Measurements from ENCODE around the gene FGF22. TPM values are rescaled to one million over a fixed set of nuclear protein-coding genes. Genes with fewer than 3 reads are reported as not detected.

The FGF22 gene
- total RNA-seq, 4 donors from 2014 or later = 1.4 TPM; not detected in 3

- DNase-seq = no peak
- H3K4me3 ChIP-seq = no peak overlapping the region
- no peaks in the 10 kb centered on the region for H3K27me3 ChIP-seq
- H3K36me3 ChIP-seq = no peaks in the 10 kb centered on the region
- H3K27ac ChIP-seq = no peak overlapping the region
- H3K4me1 ChIP-seq = no peaks in the 10 kb centered on the region
- intact Hi-C loops (cut with DNase I; ENCODE audit: low total_unique reads) = no loop called here
- no peak for TF ChIP-seq CTCF (IDR thresholded peaks at IDR 0.05)
- no peak for TF ChIP-seq POLR2A (IDR thresholded peaks at IDR 0.05)
- no peaks in the 10 kb centered on the region for H3K9me3 ChIP-seq
Observed at GRCh38 chr19:670609-671075, 31.0 kb downstream of the FGF22 start.

- intact Hi-C loops (cut with DNase I; ENCODE audit: low total_unique reads) = no loop called here
- Histone ChIP-seq H3K4me3 (no peak overlapping the region), H3K9me3 (no peaks in the 10 kb centered on the region), H3K4me1 (peaks cover 0 to 14% of the 10 kb centered on the region in 2 donors), H3K36me3 (no peaks in the 10 kb centered on the region), H3K27ac (peak overlapping the region in 1 of 2 donors; percentile 77), H3K27me3 (no peaks in the 10 kb centered on the region)
- no peak for TF ChIP-seq POLR2A (IDR thresholded peaks at IDR 0.05)
- peak in 1 of 2 donors; percentile 20 for DNase-seq
Observed at GRCh38 chr19:674282-675151, 34.8 kb downstream of the FGF22 start.

DNA sequence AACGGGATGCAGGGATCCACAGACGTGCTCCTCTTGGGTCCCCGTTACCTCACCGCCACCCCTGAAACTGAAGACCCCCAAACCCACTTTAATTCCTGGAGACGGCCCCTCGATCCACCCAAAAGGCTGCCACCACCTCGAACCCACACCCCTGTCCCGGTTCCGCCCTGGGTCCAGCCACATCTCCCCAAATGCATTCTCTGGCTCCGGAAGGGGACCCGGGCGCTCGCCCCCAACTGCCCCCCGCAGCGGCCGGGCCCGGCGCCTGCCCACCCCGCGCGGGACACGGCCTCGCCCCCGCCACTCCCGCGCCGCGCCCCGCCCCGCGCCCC, 36.3 kb downstream of the FGF22 start:
- TF ChIP-seq CTCF (IDR thresholded peaks at IDR 0.05) = no peak
- TF ChIP-seq POLR2A (IDR thresholded peaks at IDR 0.05) = no peak
- Histone ChIP-seq H3K4me3 (peak overlapping the region; percentile 42 to 63), H3K27ac (peak overlapping the region; percentile 77 to 90), H3K36me3 (no peaks in the 10 kb centered on the region), H3K9me3 (no peaks in the 10 kb centered on the region), H3K27me3 (no peaks in the 10 kb centered on the region), H3K4me1 (peaks cover 0 to 14% of the 10 kb centered on the region in 2 donors)
- intact Hi-C loops (cut with DNase I; ENCODE audit: low total_unique reads) = no loop called here
- no peak for DNase-seq

DNA sequence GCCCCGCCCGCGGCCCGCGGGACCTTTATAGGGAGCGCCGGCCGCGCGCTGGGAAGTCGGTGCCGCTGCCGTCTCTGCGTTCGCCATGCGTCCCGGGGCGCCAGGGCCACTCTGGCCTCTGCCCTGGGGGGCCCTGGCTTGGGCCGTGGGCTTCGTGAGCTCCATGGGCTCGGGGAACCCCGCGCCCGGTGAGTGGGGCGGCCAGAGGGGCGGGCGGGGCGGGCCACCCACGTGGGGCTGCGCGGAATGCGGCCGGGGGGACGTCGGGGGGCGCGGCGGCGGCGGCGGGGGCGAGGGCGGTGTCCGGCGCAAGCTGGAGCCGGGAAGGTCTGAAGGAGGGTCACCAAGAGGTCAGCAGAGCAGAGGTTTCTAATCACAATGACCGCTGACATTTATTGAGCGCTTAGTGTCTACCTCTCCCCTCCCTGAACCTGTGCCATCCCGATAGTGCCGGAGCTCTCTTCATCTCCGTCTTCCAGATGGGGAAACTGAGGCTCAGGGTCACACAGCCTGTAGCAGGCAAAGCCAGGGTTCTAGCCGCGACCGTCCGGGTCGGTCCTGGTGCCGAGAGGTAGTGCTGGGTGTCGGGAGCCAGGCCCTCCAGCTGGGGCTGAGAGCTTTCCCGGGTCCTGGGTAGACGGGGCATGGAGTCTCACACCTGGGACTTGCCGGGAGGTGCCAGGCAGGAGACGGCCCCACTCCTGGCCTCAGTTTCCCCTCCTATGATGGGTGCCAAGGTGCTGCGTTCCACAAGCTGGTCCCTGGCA, 36.8 kb downstream of the FGF22 start, which contains the start of gene FSTL3:
FSTL3 (plus strand) TSS at position 54 of the 767 bp plus-strand sequence; CDS start at position 86, 32 bp downstream.
- Histone ChIP-seq H3K27ac (peak within 1 kb of the TSS; percentile 77 to 90), H3K4me1 (peaks cover 0 to 14% of the 10 kb centered on the region in 2 donors), H3K36me3 (no peaks in the 10 kb centered on the region), H3K9me3 (no peaks in the 10 kb centered on the region), H3K27me3 (no peaks in the 10 kb centered on the region), H3K4me3 (peak within 1 kb of the TSS; percentile 42 to 63)
- intact Hi-C loops (cut with DNase I; ENCODE audit: low total_unique reads) = no loop called here
- peak; percentile 45 to 66 for TF ChIP-seq POLR2A (IDR thresholded peaks at IDR 0.05)
- TF ChIP-seq CTCF (IDR thresholded peaks at IDR 0.05) = no peak
- peak; percentile 34 to 58 for DNase-seq

DNA sequence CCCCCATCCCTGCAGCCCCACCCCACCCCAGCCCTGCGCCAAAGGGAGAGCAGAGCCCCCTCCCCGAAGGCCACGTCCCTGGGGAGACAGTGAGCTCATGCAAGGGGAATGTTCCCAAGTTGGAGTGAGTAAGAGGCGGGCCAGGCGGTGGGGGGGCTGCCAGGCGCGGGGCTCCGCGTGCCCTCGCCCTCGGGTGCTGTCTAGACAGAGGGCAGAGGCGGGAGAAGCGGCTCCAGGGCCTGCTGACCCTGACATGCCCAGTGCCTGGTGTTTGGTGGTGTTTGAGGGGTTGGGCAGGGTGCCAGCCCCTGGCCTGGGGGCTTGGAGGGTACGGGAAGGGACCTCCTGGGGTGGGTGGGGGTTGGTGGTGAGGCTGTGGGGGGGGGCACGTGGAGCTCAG, 37.5 kb downstream of the FGF22 start:
- peak; percentile 80 to 86 for DNase-seq

More for the DNA sequence above, 37.5 kb downstream of the FGF22 start:
- Histone ChIP-seq H3K9me3 (no peaks in the 10 kb centered on the region), H3K4me1 (peaks cover 0 to 14% of the 10 kb centered on the region in 2 donors), H3K36me3 (no peaks in the 10 kb centered on the region), H3K27ac (peak overlapping the region; percentile 77 to 90), H3K4me3 (peak overlapping the region; percentile 42 to 63), H3K27me3 (no peaks in the 10 kb centered on the region)
- intact Hi-C loops (cut with DNase I; ENCODE audit: low total_unique reads) = no loop called here
- TF ChIP-seq CTCF (IDR thresholded peaks at IDR 0.05) = no peak
- no peak for TF ChIP-seq POLR2A (IDR thresholded peaks at IDR 0.05)
